Measurements from ENCODE around the gene NTN5.
"Not testable (repeated sequence)": the region's sequence is repeated elsewhere in the genome, so short reads cannot be mapped to it uniquely, and the experiment has no call there.

Gene NTN5

GRCh38 chr19:48702701-48703100, 29.9 kb upstream of the NTN5 start:
- CTCF ChIA-PET: no interaction called here
- TF ChIP-seq CTBP1 (IDR thresholded peaks at IDR 0.05; ENCODE audit: borderline replicate concordance): no peak
- TF ChIP-seq BHLHE40 (IDR thresholded peaks at IDR 0.05; ENCODE audit: borderline replicate concordance): no peak
- no peak for TF ChIP-seq FOXK2 (IDR thresholded peaks at IDR 0.05)
- no peak for TF ChIP-seq SUZ12 (IDR thresholded peaks at IDR 0.05)
- TF ChIP-seq FOXM1 (IDR thresholded peaks at IDR 0.05; ENCODE audit: borderline replicate concordance): no peak
- TF ChIP-seq, protein P1, sequence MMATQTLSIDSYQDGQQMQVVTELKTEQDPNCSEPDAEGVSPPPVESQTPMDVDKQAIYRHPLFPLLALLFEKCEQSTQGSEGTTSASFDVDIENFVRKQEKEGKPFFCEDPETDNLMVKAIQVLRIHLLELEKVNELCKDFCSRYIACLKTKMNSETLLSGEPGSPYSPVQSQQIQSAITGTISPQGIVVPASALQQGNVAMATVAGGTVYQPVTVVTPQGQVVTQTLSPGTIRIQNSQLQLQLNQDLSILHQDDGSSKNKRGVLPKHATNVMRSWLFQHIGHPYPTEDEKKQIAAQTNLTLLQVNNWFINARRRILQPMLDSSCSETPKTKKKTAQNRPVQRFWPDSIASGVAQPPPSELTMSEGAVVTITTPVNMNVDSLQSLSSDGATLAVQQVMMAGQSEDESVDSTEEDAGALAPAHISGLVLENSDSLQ (IDR thresholded peaks at IDR 0.05): no peak
- TF ChIP-seq TARDBP (IDR thresholded peaks at IDR 0.05): no peak
- no peak for TF ChIP-seq ARNT (IDR thresholded peaks at IDR 0.05)
- TF ChIP-seq FOXA1 (IDR thresholded peaks at IDR 0.05): no peak
- no peak for TF ChIP-seq SP1 (IDR thresholded peaks at IDR 0.05)
- TF ChIP-seq ZNF384 (IDR thresholded peaks at IDR 0.05): no peak
- no peak for TF ChIP-seq NFRKB (IDR thresholded peaks at IDR 0.05)
- no peak for TF ChIP-seq HDGF (IDR thresholded peaks at IDR 0.05; ENCODE audit: borderline replicate concordance)
- POLR2A ChIA-PET: no interaction called here

DNA sequence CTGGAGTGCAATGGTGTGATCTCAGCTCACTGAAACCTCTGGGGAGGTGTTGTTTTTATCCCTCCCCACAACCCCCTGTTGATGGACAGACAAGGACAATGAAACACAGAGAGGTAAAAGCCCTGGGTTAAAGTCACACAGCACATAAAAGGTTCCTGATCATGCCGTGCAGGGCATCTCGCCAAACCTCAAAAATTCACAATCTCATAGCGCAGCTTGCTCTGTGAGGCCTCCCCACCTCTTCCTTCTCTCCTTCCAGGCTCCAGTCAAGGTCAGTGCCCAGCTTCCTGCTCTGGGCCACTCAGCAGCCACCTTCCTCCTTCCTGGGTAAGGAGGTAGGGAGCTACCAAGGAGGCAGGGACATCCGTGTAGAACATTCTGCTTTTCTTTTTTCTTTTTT, 25.2 kb upstream of the NTN5 start:
- POLR2A ChIA-PET: interaction anchor here (1.5 kb wide), 1 partner anchor 15 kb away, joined by 4 read pairs; no protein-coding TSS in a partner anchor
- TF ChIP-seq BHLHE40 (IDR thresholded peaks at IDR 0.05; ENCODE audit: borderline replicate concordance): no peak
- CTCF ChIA-PET: no interaction called here
- DNase-seq (ENCODE audit: extremely low spot score): no peak

More at GRCh38 chr19:48702701-48703100, 29.9 kb upstream of the NTN5 start:
- no peak for DNase-seq (ENCODE audit: extremely low spot score)

DNA sequence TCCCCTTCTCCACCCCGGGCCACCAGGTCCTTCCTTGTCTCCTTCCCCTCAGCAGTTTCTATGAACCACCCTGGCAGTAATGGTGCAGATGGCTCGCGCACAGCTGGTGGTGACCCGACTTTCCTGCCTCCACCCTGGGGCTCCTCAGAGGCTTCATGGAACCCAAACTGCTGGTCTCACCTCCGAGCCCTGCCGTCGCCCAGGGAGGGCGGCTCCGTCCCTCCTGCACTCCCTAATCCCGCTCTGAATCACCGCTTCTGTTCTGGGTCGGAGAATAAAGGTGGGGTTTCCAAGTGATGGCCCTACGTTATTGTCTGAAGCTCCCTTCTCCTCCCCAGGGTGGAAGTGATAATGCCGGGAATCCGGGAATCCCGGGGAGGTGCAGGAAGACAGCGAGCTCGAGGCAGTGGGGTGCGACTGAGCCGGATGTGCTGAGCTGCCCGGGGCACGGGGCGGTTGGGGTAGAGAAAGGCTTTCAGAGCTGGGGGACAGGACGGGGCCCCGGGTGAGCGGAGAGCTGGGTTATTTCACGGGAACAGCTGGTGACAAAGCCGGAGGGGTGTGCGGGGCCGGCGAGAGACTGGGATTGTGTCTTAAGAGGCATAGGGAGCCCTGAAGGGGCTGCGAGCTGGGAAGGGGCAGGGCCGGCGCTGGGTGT, 23.7 kb upstream of the NTN5 start:
- ChIA-PET POLR2A (no interaction called here), CTCF (interaction anchor here (0.7 kb wide), 1 partner anchor 89 kb away, joined by 3 read pairs; no protein-coding TSS in a partner anchor)
- no peak for DNase-seq (ENCODE audit: extremely low spot score)
- TF ChIP-seq SUZ12 (IDR thresholded peaks at IDR 0.05) (no peak), FOXA1 (IDR thresholded peaks at IDR 0.05) (no peak), LEF1 (IDR thresholded peaks at IDR 0.05; ENCODE audit: borderline replicate concordance) (no peak), CTBP1 (IDR thresholded peaks at IDR 0.05; ENCODE audit: borderline replicate concordance) (no peak), SP1 (IDR thresholded peaks at IDR 0.05) (no peak), HDGF (IDR thresholded peaks at IDR 0.05; ENCODE audit: borderline replicate concordance) (no peak), FOXK2 (IDR thresholded peaks at IDR 0.05) (no peak), L3MBTL2 (conservative IDR thresholded peaks at IDR 0.05) (no peak), ARNT (IDR thresholded peaks at IDR 0.05) (no peak), ZNF384 (IDR thresholded peaks at IDR 0.05) (no peak), FOXM1 (IDR thresholded peaks at IDR 0.05; ENCODE audit: borderline replicate concordance) (no peak), NFRKB (IDR thresholded peaks at IDR 0.05) (no peak), TARDBP (IDR thresholded peaks at IDR 0.05) (no peak)
- TF ChIP-seq, protein P1 (IDR thresholded peaks at IDR 0.05): no peak

GRCh38 chr19:48695743-48696352, 23.0 kb upstream of the NTN5 start, which contains the start of gene FUT2:
TSS of gene FUT2 (plus strand) at chr19:48695971. CDS start at chr19:48702957, 6,986 bp downstream.
- no peak for TF ChIP-seq BHLHE40 (IDR thresholded peaks at IDR 0.05; ENCODE audit: borderline replicate concordance)
- TF ChIP-seq CTBP1 (IDR thresholded peaks at IDR 0.05; ENCODE audit: borderline replicate concordance): no peak
- TF ChIP-seq FOXK2 (IDR thresholded peaks at IDR 0.05): no peak
- TF ChIP-seq L3MBTL2 (conservative IDR thresholded peaks at IDR 0.05): no peak
- no peak for TF ChIP-seq NFRKB (IDR thresholded peaks at IDR 0.05)
- TF ChIP-seq SUZ12 (IDR thresholded peaks at IDR 0.05): no peak
- no peak for TF ChIP-seq LEF1 (IDR thresholded peaks at IDR 0.05; ENCODE audit: borderline replicate concordance)
- TF ChIP-seq, protein P1 (IDR thresholded peaks at IDR 0.05): no peak
- CTCF ChIA-PET: interaction anchor here (1.1 kb wide), 1 partner anchor 20 kb away, joined by 3 read pairs; no protein-coding TSS in a partner anchor
- POLR2A ChIA-PET: no interaction called here
- no peak for DNase-seq (ENCODE audit: extremely low spot score)

DNA sequence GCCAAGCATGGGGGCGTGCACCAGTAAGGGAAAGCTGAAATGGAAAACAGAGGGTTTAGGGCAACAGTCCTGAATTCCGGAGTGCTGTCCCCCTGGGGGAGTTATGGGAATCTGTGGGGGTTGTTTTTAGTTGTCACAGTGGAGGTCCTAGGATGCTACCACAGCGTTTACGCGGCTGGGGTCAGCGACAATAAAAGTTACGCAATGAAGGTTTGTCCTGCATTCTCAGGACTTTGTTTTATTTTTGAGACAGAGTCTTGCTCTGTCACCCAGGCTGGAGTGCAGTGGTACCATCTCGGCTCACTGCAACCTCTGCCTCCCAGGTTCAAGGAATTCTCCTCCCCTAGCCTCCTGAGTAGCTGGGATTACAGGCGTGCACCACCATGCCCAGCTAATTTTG, 20.8 kb upstream of the NTN5 start:
- POLR2A ChIA-PET: interaction anchor here (1.0 kb wide), 1 partner anchor 19 kb away, joined by 3 read pairs; no protein-coding TSS in a partner anchor
- CTCF ChIA-PET; DNase-seq (ENCODE audit: extremely low spot score): not testable (repeated sequence)

- ChIA-PET CTCF (no interaction called here), POLR2A (no interaction called here)
- TF ChIP-seq ARNT (IDR thresholded peaks at IDR 0.05) (no peak), SP1 (IDR thresholded peaks at IDR 0.05) (no peak), FOXK2 (IDR thresholded peaks at IDR 0.05) (no peak), TARDBP (IDR thresholded peaks at IDR 0.05) (no peak), LEF1 (IDR thresholded peaks at IDR 0.05; ENCODE audit: borderline replicate concordance) (no peak), HDGF (IDR thresholded peaks at IDR 0.05; ENCODE audit: borderline replicate concordance) (no peak), CTBP1 (IDR thresholded peaks at IDR 0.05; ENCODE audit: borderline replicate concordance) (no peak), L3MBTL2 (conservative IDR thresholded peaks at IDR 0.05) (no peak)
- no peak for DNase-seq (ENCODE audit: extremely low spot score)
These were observed 16.6 kb upstream of the NTN5 start for GRCh38 chr19:48689449-48689848.

GRCh38 chr19:48687776-48688175, 15.0 kb upstream of the NTN5 start:
- ChIA-PET POLR2A (no interaction called here), CTCF (no interaction called here)
- DNase-seq (ENCODE audit: extremely low spot score): no peak
- no peak for TF ChIP-seq TARDBP (IDR thresholded peaks at IDR 0.05)
- TF ChIP-seq SUZ12 (IDR thresholded peaks at IDR 0.05): no peak
- no peak for TF ChIP-seq BHLHE40 (IDR thresholded peaks at IDR 0.05; ENCODE audit: borderline replicate concordance)
- no peak for TF ChIP-seq FOXA1 (IDR thresholded peaks at IDR 0.05)
- no peak for TF ChIP-seq L3MBTL2 (conservative IDR thresholded peaks at IDR 0.05)
- no peak for TF ChIP-seq HDGF (IDR thresholded peaks at IDR 0.05; ENCODE audit: borderline replicate concordance)
- TF ChIP-seq ARNT (IDR thresholded peaks at IDR 0.05): no peak
- TF ChIP-seq FOXK2 (IDR thresholded peaks at IDR 0.05): no peak
- no peak for TF ChIP-seq ZNF384 (IDR thresholded peaks at IDR 0.05)
- TF ChIP-seq, protein P1 (IDR thresholded peaks at IDR 0.05): no peak
- TF ChIP-seq LEF1 (IDR thresholded peaks at IDR 0.05; ENCODE audit: borderline replicate concordance): no peak
- TF ChIP-seq FOXM1 (IDR thresholded peaks at IDR 0.05; ENCODE audit: borderline replicate concordance): no peak
- no peak for TF ChIP-seq SP1 (IDR thresholded peaks at IDR 0.05)
- no peak for TF ChIP-seq NFRKB (IDR thresholded peaks at IDR 0.05)

DNA sequence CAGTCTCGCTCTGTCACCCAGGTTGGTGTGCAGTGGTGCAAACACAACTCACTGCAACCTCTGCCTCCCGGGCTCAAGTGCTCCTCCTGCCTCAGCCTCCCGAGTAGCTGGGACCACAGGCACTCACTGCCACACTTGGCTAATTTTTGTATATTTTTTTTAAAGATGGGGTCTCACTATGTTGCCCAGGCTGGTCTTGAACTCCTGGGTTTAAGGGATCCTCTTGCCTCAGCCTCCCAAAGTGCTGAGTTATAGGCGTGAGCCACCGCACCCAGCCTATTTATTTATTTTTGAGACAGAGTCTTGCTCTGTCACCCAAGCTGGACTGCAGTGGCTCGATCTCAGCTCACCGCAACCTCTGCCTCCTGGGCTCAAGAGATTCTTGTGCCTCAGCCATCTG, 13.8 kb upstream of the NTN5 start:
- CTCF ChIA-PET: interaction anchor here (0.6 kb wide), 2 partner anchors 153 to 171 kb away, joined by 3 to 4 read pairs; no protein-coding TSS in a partner anchor
- DNase-seq (ENCODE audit: extremely low spot score); POLR2A ChIA-PET: not testable (repeated sequence)

All from HEK293T (cell line).